Measurements from ENCODE around the gene CBX6.
"Not testable (repeated sequence)": the region's sequence is repeated elsewhere in the genome, so short reads cannot be mapped to it uniquely, and the experiment has no call there.

The CBX6 gene

GRCh38 chr22:38858492-38858891 lies 13.5 kb downstream of the CBX6 start:
- CTCF ChIA-PET = interaction anchor here (3.0 kb wide), 1 partner anchor 11 kb away, joined by 21 read pairs; no protein-coding TSS in a partner anchor
- no peak for DNase-seq (ENCODE audit: extremely low spot score)
- POLR2A ChIA-PET = no interaction called here
- TF ChIP-seq CTCF (IDR thresholded peaks at IDR 0.05; ENCODE audit: control extremely low read depth, extremely low read depth, low read depth, missing control alignments) = no peak

GRCh38 chr22:38854476-38854875 lies 17.5 kb downstream of the CBX6 start:
- CTCF ChIA-PET = interaction anchor here (5.4 kb wide), 1 partner anchor 16 kb away, joined by 30 read pairs; no protein-coding TSS in a partner anchor
- not testable (repeated sequence) for DNase-seq (ENCODE audit: extremely low spot score)
- POLR2A ChIA-PET = interaction anchor here (0.7 kb wide), 1 partner anchor 24 kb away, joined by 7 read pairs; no protein-coding TSS in a partner anchor

- CTCF ChIA-PET = interaction anchor here (0.9 to 5.4 kb wide), 5 partner anchors 14 to 121 kb away, joined by 3 to 30 read pairs (median 3); no protein-coding TSS in a partner anchor
- POLR2A ChIA-PET = interaction anchor here (0.6 kb wide), 1 partner anchor 96 kb away, joined by 3 read pairs; no protein-coding TSS in a partner anchor
- not testable (repeated sequence) for DNase-seq (ENCODE audit: extremely low spot score)
Measured at GRCh38 chr22:38853883-38854282, 18.1 kb downstream of the CBX6 start.

- ChIA-PET POLR2A (interaction anchor here (0.6 kb wide), 1 partner anchor 95 kb away, joined by 3 read pairs; no protein-coding TSS in a partner anchor), CTCF (interaction anchor here (0.9 to 5.4 kb wide), 5 partner anchors 15 to 120 kb away, joined by 3 to 30 read pairs (median 3); no protein-coding TSS in a partner anchor)
- TF ChIP-seq CTCF (IDR thresholded peaks at IDR 0.05; ENCODE audit: control extremely low read depth, extremely low read depth, low read depth, missing control alignments) = no peak
- no peak for DNase-seq (ENCODE audit: extremely low spot score)
Measured at GRCh38 chr22:38853196-38853651, 18.8 kb downstream of the CBX6 start.

GRCh38 chr22:38852522-38852921 lies 19.5 kb downstream of the CBX6 start:
- ChIA-PET CTCF (interaction anchor here (1.4 to 5.4 kb wide), 3 partner anchors 17 to 120 kb away, joined by 3 to 30 read pairs (median 6); no protein-coding TSS in a partner anchor), POLR2A (no interaction called here)
- no peak for TF ChIP-seq CTCF (IDR thresholded peaks at IDR 0.05; ENCODE audit: control extremely low read depth, extremely low read depth, low read depth, missing control alignments)
- no peak for DNase-seq (ENCODE audit: extremely low spot score)

- ChIA-PET POLR2A (no interaction called here), CTCF (interaction anchor here (5.4 kb wide), 1 partner anchor 19 kb away, joined by 30 read pairs; no protein-coding TSS in a partner anchor)
- no peak for TF ChIP-seq CTCF (IDR thresholded peaks at IDR 0.05; ENCODE audit: control extremely low read depth, extremely low read depth, low read depth, missing control alignments)
- no peak for DNase-seq (ENCODE audit: extremely low spot score)
Measured at GRCh38 chr22:38850941-38851849, 20.8 kb downstream of the CBX6 start.

GRCh38 chr22:38850399-38850798 lies 21.6 kb downstream of the CBX6 start:
- DNase-seq (ENCODE audit: extremely low spot score) = no peak
- POLR2A ChIA-PET = no interaction called here
- TF ChIP-seq CTCF (IDR thresholded peaks at IDR 0.05; ENCODE audit: control extremely low read depth, extremely low read depth, low read depth, missing control alignments) = no peak
- CTCF ChIA-PET = interaction anchor here (5.4 kb wide), 1 partner anchor 20 kb away, joined by 30 read pairs; no protein-coding TSS in a partner anchor

Measured in GM10248 (cell line).